HG03378 (cell line): Measurements from ENCODE around the gene IWS1.
"Not testable (repeated sequence)": the region's sequence is repeated elsewhere in the genome, so short reads cannot be mapped to it uniquely, and the experiment has no call there.

Source experiments
- ATAC-seq: cut with Tn5 transposase; IDR thresholded peaks from one replicate; pipeline ENCODE4 v1.9.1; 2021; ENCODE audit warnings: mild to moderate bottlenecking, moderate library complexity; ENCODE audit not compliant: unreplicated experiment

The IWS1 gene

GRCh38 chr2:127463155-127463991 is 62.9 kb downstream of the IWS1 start:
- ATAC-seq: no peak

- ATAC-seq: no peak
Measured at GRCh38 chr2:127462461-127462860, 63.8 kb downstream of the IWS1 start.

DNA sequence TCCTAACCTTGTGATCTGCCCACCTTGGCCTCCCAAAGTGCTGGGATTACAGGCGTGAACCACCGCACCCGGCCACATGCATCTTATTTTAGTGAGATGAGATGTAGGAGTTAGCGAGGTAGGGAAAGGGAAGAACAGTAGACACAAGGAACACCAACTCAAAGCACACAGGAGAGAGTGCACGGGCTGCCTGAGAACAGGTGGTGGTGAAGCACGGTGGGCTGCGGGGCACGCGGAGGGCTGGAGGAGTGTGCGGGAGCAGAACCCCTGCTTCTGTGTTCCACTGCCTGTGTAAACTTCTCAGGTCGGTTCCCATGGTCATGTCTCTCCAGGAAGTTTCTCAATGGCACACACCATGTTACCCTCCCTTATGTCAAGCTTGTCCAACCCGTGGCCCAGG is 69.3 kb downstream of the IWS1 start:
- no peak for ATAC-seq

GRCh38 chr2:127455566-127456493 is 70.5 kb downstream of the IWS1 start:
- ATAC-seq: no peak

GRCh38 chr2:127454595-127455565 is 71.4 kb downstream of the IWS1 start:
- ATAC-seq: no peak

DNA sequence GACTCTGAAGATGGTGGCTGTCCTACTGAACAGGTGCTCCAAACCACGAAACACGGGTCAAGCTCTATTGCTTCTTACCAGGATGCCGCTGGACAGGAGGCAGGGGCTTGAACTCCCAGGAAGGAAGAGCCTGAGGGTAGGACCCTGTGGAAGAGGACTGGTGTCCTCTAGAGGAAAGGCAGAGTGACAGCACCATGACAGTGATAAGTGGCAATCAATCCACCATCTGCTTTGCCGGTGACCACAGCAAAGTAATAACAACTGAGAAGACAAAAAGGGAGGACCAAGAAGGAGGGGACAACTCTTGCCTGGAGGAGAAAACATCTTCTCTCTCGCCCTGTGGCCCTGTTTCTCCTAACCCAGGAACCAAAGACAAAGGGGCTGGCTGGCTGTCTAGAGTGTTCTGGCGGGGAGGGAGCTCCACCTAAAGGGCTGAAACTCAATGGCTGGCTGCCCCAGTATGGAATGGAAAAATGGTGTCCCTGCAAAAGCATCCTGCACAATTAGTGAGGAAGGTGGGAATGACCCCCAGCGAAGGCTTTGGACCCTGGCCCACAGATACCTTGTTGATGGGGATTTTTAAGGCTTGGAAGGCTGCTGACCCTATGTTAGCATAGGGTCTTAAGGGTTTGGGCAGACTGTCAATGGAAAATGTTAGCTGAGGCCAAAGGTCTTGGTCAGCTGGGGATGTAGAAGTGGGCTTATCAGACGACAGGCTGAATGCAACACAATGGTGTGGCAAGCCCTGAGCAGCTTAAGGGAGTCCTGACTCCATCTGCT is 72.7 kb downstream of the IWS1 start:
- ATAC-seq: no peak

DNA sequence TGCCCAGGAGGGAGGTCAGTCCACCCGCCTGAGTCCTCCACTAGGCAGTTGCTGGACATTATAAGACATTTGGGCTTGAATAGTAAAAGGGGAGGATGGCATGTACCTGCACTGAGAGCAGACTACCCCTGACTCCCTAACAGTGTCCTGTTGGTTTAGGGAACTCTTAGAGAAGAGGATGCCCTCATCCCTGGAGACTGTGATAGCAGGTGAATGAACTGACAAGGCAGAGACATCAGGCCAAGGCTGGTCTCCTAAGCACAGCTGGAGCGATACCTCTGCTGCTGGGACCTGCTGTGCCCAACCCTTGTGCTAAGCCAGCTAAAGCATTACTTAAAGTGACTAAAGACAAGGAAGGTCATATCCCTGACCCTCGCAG is 73.3 kb downstream of the IWS1 start:
- ATAC-seq: no peak

DNA sequence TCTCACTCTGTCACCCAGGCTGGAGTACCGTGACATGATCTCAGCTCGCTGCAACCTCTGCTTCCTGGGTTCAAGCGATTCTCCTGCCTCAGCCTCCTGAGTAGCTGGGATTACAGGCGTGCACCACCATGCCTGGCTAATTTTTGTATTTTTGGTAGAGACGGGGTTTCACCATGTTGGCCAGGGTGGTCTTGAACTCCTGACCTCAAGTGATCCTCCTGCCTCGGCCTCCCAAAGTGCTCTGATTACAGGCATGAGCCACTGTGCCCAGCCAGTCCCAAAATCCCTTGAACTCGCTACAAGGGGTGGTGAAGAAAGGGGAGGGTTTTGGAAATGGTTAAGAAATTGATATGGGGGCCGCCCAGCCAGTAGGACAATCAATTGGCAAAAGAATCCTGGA is 73.9 kb downstream of the IWS1 start:
- not testable (repeated sequence) for ATAC-seq

- no peak for ATAC-seq
Measured at GRCh38 chr2:127451981-127452380, 74.3 kb downstream of the IWS1 start.

DNA sequence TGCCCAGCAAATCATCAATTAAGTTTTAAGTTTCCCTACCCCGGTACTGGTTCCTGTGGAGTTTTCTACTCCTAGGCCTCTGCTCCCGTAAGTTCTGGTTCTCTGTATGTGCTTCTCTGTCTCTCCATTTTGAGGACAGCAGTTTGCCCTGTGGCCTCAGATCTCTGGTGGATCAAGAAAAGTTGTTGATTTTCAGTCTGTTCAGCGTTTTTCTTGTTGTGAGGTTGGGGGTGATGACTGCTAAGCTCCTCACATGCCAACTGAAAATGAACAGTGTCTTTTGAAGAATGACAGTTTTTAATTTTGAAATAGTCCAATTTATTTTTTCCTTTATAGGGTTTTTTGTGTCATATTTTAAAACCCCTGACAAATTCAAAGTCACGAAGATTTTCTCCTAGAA is 76.4 kb downstream of the IWS1 start:
- no peak for ATAC-seq

DNA sequence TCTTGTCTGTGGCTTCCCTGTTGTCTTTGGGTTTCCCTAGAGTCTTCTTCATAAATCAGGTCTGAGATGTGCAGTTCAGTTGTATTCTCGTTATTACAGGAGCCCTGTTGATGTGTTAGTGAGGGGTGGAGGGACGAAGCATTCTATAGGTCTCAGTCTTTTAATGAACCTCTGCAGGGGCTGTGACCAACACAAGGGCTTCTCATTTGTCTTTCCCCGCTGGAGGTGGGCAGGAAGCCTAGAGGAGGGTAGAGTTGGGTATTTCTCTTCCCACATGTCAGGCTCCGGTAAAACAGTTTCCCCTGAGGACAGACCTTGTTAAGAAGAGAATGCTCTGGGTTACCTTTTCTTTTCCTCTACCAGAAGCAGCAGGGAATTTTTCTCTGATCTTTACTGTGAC is 76.9 kb downstream of the IWS1 start:
- ATAC-seq: no peak

- no peak for ATAC-seq
Measured at GRCh38 chr2:127448526-127448925, 77.8 kb downstream of the IWS1 start.

DNA sequence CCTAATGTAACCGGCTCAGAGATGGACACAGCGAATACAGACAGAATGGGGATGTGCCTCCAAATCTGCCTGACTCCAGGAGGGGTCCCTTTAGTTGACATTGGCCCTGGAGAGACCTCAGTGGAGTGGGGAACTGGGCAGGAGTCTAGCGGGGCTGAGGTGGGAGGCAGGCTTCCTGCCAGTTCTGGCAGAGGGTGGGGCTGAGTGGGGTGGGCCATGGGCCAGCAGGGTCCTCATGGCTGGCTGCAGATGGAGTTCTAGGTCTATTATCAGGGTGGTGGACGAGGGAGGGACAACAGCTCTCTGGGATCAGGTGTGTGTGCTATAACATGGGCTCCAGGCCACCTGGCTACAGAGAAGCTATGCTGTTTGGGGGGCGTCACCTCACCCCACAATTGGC is 86.9 kb downstream of the IWS1 start:
- no peak for ATAC-seq

DNA sequence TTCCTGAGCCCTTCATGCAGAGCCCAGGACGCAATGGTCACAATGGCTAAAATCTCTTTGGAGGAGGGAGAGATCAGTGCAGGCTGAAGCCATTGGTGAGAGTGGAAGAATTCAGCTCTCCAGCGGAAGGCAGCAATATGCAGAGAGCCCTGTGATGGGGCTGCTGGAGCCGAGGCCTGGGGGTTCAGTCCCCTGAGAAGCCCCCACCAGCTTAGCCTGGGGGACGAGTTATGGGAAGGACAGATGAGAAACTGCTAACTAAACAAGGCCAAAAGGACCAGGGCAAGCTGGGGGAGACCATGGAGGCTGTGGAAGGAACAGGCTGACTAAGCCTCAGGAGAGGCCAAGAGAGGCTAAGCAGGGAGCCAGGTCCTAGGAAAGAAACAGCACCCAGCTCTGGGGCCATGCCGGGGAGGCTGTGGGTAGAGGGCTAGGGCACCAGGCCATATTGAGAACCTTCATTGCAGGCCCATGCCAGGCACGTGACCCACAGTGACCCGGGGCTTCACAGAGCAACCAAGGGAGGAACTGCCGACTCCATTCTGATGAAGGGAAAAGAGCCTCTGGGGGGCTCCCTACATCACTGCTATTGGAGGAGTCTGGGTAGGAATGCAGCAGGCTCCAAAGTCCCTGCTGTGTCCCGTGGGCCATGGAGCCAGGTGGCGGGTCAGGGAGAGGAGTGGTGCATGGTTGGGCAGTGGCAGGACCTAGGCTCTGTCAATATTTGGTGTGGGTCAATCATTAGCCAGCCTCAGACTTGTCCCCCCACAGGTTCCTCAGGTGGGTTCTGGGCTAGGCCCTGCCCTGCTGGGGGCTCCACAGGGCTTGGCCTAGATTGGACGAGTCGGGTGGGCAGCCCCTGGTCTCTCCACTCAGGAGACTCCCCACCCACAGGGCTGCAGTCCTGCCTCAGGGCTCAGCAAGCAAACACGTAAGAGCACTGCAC is 88.2 kb downstream of the IWS1 start:
- no peak for ATAC-seq

GRCh38 chr2:127437056-127437455 is 89.2 kb downstream of the IWS1 start:
- no peak for ATAC-seq

- no peak for ATAC-seq
Measured at GRCh38 chr2:127434515-127434914, 91.8 kb downstream of the IWS1 start.

DNA sequence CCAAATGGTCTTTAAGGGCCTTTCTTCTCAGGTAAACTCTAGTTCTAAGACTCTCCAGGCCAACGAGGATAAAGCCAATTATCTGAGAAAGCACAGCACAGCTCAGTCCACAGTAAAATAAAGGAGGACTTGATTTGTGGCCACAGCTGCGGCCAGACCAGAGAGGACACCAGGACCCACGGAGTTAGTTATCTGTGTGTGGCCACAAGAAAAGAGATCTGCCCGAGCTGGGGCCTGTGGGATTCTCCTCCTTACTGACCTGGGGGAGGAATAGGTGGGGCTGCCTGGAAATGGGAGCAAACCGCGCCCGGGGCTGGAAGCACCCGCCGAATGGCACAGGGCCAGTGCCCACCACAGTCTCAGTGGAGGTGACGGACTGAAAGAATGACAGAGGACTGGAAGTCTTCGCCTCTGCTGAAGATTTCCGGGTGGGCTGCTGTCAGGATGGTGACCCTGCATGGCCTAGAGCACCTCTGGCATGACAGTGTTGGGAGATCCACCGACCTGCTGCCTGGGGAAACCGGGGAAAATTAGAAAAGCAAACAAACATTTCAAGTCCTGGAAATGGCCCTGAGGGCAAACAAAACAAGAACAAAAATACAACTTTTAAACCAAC is 94.8 kb downstream of the IWS1 start:
- no peak for ATAC-seq
